Activated T-cell treated with anti-CD3 and anti-CD28 coated beads for 24 hours (primary cell): ENCODE data around the gene ZNF138.
"Not testable (repeated sequence)": the region's sequence is repeated elsewhere in the genome, so short reads cannot be mapped to it uniquely, and the experiment has no call there.

Source experiments
- DNase-seq: peaks from one replicate; pipeline ENCODE4 v3.0.0-alpha.2; 2020; ENCODE audit warnings: low read depth

The ZNF138 gene

GRCh38 chr7:64838691-64839090 lies 44.5 kb downstream of the ZNF138 start:
- DNase-seq, result no peak

- no peak for DNase-seq
These were observed 45.7 kb downstream of the ZNF138 start for GRCh38 chr7:64839910-64840309.

GRCh38 chr7:64849250-64849923 lies 55.2 kb downstream of the ZNF138 start:
- DNase-seq, result no peak

- no peak for DNase-seq
These were observed 55.8 kb downstream of the ZNF138 start for GRCh38 chr7:64849924-64850499.

GRCh38 chr7:64853679-64854078 lies 59.5 kb downstream of the ZNF138 start:
- no peak for DNase-seq

GRCh38 chr7:64854969-64855368 lies 60.7 kb downstream of the ZNF138 start:
- no peak for DNase-seq

- DNase-seq, result no peak
These were observed 68.8 kb downstream of the ZNF138 start for GRCh38 chr7:64863021-64863420.

- DNase-seq, result not testable (repeated sequence)
These were observed 69.3 kb downstream of the ZNF138 start for GRCh38 chr7:64863530-64863929.

- no peak for DNase-seq
These were observed 69.7 kb downstream of the ZNF138 start for GRCh38 chr7:64863969-64864368.

GRCh38 chr7:64867863-64868440 lies 73.7 kb downstream of the ZNF138 start:
- no peak for DNase-seq

- no peak for DNase-seq
These were observed 74.3 kb downstream of the ZNF138 start for GRCh38 chr7:64868499-64868898.

- no peak for DNase-seq
These were observed 75.0 kb downstream of the ZNF138 start for GRCh38 chr7:64869121-64869725.

- DNase-seq, result no peak
These were observed 75.8 kb downstream of the ZNF138 start for GRCh38 chr7:64869912-64870562.

- DNase-seq, result no peak
These were observed 76.4 kb downstream of the ZNF138 start for GRCh38 chr7:64870656-64871055.

GRCh38 chr7:64871761-64872160 lies 77.5 kb downstream of the ZNF138 start:
- no peak for DNase-seq

GRCh38 chr7:64872351-64873154 lies 78.3 kb downstream of the ZNF138 start:
- DNase-seq, result no peak

- DNase-seq, result no peak
These were observed 78.9 kb downstream of the ZNF138 start for GRCh38 chr7:64873155-64873500.

- no peak for DNase-seq
These were observed 79.3 kb downstream of the ZNF138 start for GRCh38 chr7:64873517-64873916.

GRCh38 chr7:64874114-64874513 lies 79.9 kb downstream of the ZNF138 start:
- DNase-seq, result no peak

- no peak for DNase-seq
These were observed 80.5 kb downstream of the ZNF138 start for GRCh38 chr7:64874562-64875250.

- DNase-seq, result no peak
These were observed 81.0 kb downstream of the ZNF138 start for GRCh38 chr7:64875258-64875657.
